NCI-H226 (cell line): Measurements from ENCODE around the gene SPTBN2.
"Not testable (repeated sequence)": the region's sequence is repeated elsewhere in the genome, so short reads cannot be mapped to it uniquely, and the experiment has no call there.

ENCODE experiments used
- DNase-seq: peaks from one replicate; pipeline ENCODE4 v3.0.0-alpha.2; 2015

Gene SPTBN2

GRCh38 chr11:66728693-66729385 lies at the start of gene SPTBN2:
SPTBN2 (minus strand) TSS chr11:66729216; CDS start chr11:66721240, 7,976 bp downstream.
- no peak for DNase-seq

- no peak for DNase-seq
Observed at GRCh38 chr11:66768818-66769217, 39.8 kb upstream of the SPTBN2 start.

- DNase-seq, result no peak
Observed at GRCh38 chr11:66768088-66768521, 39.1 kb upstream of the SPTBN2 start.

GRCh38 chr11:66767666-66768065 lies 38.6 kb upstream of the SPTBN2 start:
- DNase-seq, result no peak

GRCh38 chr11:66766681-66767080 lies 37.7 kb upstream of the SPTBN2 start:
- DNase-seq, result no peak

- no peak for DNase-seq
Observed at GRCh38 chr11:66762088-66762487, 33.1 kb upstream of the SPTBN2 start.

GRCh38 chr11:66752148-66752547 lies 23.1 kb upstream of the SPTBN2 start:
- DNase-seq, result no peak

GRCh38 chr11:66749091-66749490 lies 20.1 kb upstream of the SPTBN2 start:
- no peak for DNase-seq

GRCh38 chr11:66747480-66747879 lies 18.5 kb upstream of the SPTBN2 start:
- DNase-seq, result no peak

- no peak for DNase-seq
Observed at GRCh38 chr11:66745356-66746235, 16.6 kb upstream of the SPTBN2 start.

GRCh38 chr11:66744485-66745355 lies 15.7 kb upstream of the SPTBN2 start:
- peak; percentile 83 for DNase-seq

- DNase-seq, result peak; percentile 95
Observed at GRCh38 chr11:66743271-66743968, 14.4 kb upstream of the SPTBN2 start.

- no peak for DNase-seq
Observed at GRCh38 chr11:66741153-66741552, 12.1 kb upstream of the SPTBN2 start.

- peak; percentile 60 for DNase-seq
Observed at GRCh38 chr11:66739983-66740382, 11.0 kb upstream of the SPTBN2 start.

GRCh38 chr11:66734215-66734614 lies 5.2 kb upstream of the SPTBN2 start:
- no peak for DNase-seq

- DNase-seq, result no peak
Observed at GRCh38 chr11:66729447-66729846, 431 bp upstream of the SPTBN2 start.

GRCh38 chr11:66728038-66728692 lies 851 bp downstream of the SPTBN2 start:
- no peak for DNase-seq

GRCh38 chr11:66727282-66728037 lies 1.6 kb downstream of the SPTBN2 start:
- no peak for DNase-seq

- no peak for DNase-seq
Observed at GRCh38 chr11:66725647-66726046, 3.4 kb downstream of the SPTBN2 start.

GRCh38 chr11:66725114-66725513 lies 3.9 kb downstream of the SPTBN2 start:
- DNase-seq, result no peak

GRCh38 chr11:66724167-66724566 lies 4.8 kb downstream of the SPTBN2 start:
- not testable (repeated sequence) for DNase-seq
